Activated naive CD8-positive, alpha-beta T cell treated with anti-CD3 and anti-CD28 coated beads, Interleukin-2, amount 50 U/mL, for 24 hours (primary cell): Measurements from ENCODE around the gene CAPN1.

Experiments used
- ATAC-seq: fragments of 150-1000 bp; cut with Tn5 transposase; one replicate; pipeline ENCODE4 v1.10.0; 2021
- DNase-seq: peaks from one replicate; pipeline ENCODE4 v3.0.0; 2021
- H3K27ac Mint-ChIP-seq: one replicate; pipeline ENCODE4 v1.8.0; 2021; ENCODE audit warnings: mild to moderate bottlenecking, mixed read lengths
- H3K27me3 Mint-ChIP-seq: one replicate; pipeline ENCODE4 v1.8.0; 2021; ENCODE audit warnings: mixed read lengths
- H3K36me3 Mint-ChIP-seq: one replicate; pipeline ENCODE4 v1.8.0; 2021; ENCODE audit warnings: low read depth, mixed read lengths
- H3K4me1 Mint-ChIP-seq: one replicate; pipeline ENCODE4 v1.8.0; 2021; ENCODE audit warnings: mixed read lengths
- H3K4me3 Mint-ChIP-seq: one replicate; pipeline ENCODE4 v1.8.0; 2021; ENCODE audit warnings: mild to moderate bottlenecking, moderate library complexity, mixed read lengths
- H3K9me3 Mint-ChIP-seq: one replicate; pipeline ENCODE4 v1.8.0; 2021; ENCODE audit warnings: mixed read lengths

The CAPN1 gene

GRCh38 chr11:65204143-65204542 is 22.4 kb downstream of the CAPN1 start:
- ATAC-seq: no peak
- H3K9me3 Mint-ChIP-seq: no peaks in the 10 kb centered on the region
- no peaks in the 10 kb centered on the region for H3K4me1 Mint-ChIP-seq
- H3K4me3 Mint-ChIP-seq: no peak overlapping the region
- peaks cover 9% of the 10 kb centered on the region for H3K36me3 Mint-ChIP-seq
- no peaks in the 10 kb centered on the region for H3K27me3 Mint-ChIP-seq
- no peak overlapping the region for H3K27ac Mint-ChIP-seq
- DNase-seq: no peak

- H3K4me1 Mint-ChIP-seq: no peaks in the 10 kb centered on the region
- no peaks in the 10 kb centered on the region for H3K27me3 Mint-ChIP-seq
- H3K36me3 Mint-ChIP-seq: peaks cover 3% of the 10 kb centered on the region
- ATAC-seq (peak; percentile 58), DNase-seq (peak; percentile 64)
- no peaks in the 10 kb centered on the region for H3K9me3 Mint-ChIP-seq
- H3K27ac Mint-ChIP-seq: no peak overlapping the region
- H3K4me3 Mint-ChIP-seq: no peak overlapping the region
Measured at GRCh38 chr11:65204646-65205601, 23.2 kb downstream of the CAPN1 start.

GRCh38 chr11:65205602-65205967 is 23.9 kb downstream of the CAPN1 start:
- Mint-ChIP-seq H3K27ac (no peak overlapping the region), H3K27me3 (no peaks in the 10 kb centered on the region), H3K4me3 (no peak overlapping the region), H3K4me1 (no peaks in the 10 kb centered on the region), H3K9me3 (no peaks in the 10 kb centered on the region), H3K36me3 (peaks cover 3% of the 10 kb centered on the region)
- ATAC-seq: no peak
- no peak for DNase-seq

- H3K4me3 Mint-ChIP-seq: no peak overlapping the region
- no peak overlapping the region for H3K27ac Mint-ChIP-seq
- ATAC-seq (no peak), DNase-seq (no peak)
- H3K4me1 Mint-ChIP-seq: no peaks in the 10 kb centered on the region
- no peaks in the 10 kb centered on the region for H3K27me3 Mint-ChIP-seq
- H3K36me3 Mint-ChIP-seq: peaks cover 3% of the 10 kb centered on the region
- H3K9me3 Mint-ChIP-seq: no peaks in the 10 kb centered on the region
Measured at GRCh38 chr11:65206441-65206841, 24.7 kb downstream of the CAPN1 start.

- Mint-ChIP-seq H3K36me3 (peaks cover 3% of the 10 kb centered on the region), H3K9me3 (no peaks in the 10 kb centered on the region), H3K4me3 (no peak overlapping the region)
Measured at GRCh38 chr11:65206901-65207300, 25.2 kb downstream of the CAPN1 start.

GRCh38 chr11:65207918-65208784 is 26.4 kb downstream of the CAPN1 start:
- Mint-ChIP-seq H3K4me3 (no peak overlapping the region), H3K9me3 (no peaks in the 10 kb centered on the region), H3K36me3 (peaks cover 3% of the 10 kb centered on the region), H3K4me1 (peaks cover 6% of the 10 kb centered on the region), H3K27ac (no peak overlapping the region), H3K27me3 (no peaks in the 10 kb centered on the region)
- ATAC-seq (no peak), DNase-seq (no peak)

More at GRCh38 chr11:65206901-65207300, 25.2 kb downstream of the CAPN1 start:
- ATAC-seq (no peak), DNase-seq (no peak)
- Mint-ChIP-seq H3K27me3 (no peaks in the 10 kb centered on the region), H3K4me1 (no peaks in the 10 kb centered on the region), H3K27ac (no peak overlapping the region)

GRCh38 chr11:65208785-65209710 is 27.3 kb downstream of the CAPN1 start:
- DNase-seq (no peak), ATAC-seq (no peak)
- H3K27me3 Mint-ChIP-seq: no peaks in the 10 kb centered on the region
- H3K4me1 Mint-ChIP-seq: peaks cover 10% of the 10 kb centered on the region
- H3K4me3 Mint-ChIP-seq: no peak overlapping the region
- H3K9me3 Mint-ChIP-seq: no peaks in the 10 kb centered on the region
- H3K36me3 Mint-ChIP-seq: peaks cover 3% of the 10 kb centered on the region
- no peak overlapping the region for H3K27ac Mint-ChIP-seq

- H3K27ac Mint-ChIP-seq: no peak overlapping the region
- H3K27me3 Mint-ChIP-seq: no peaks in the 10 kb centered on the region
- DNase-seq (no peak), ATAC-seq (no peak)
- no peaks in the 10 kb centered on the region for H3K9me3 Mint-ChIP-seq
- peaks cover 18% of the 10 kb centered on the region for H3K4me1 Mint-ChIP-seq
- no peak overlapping the region for H3K4me3 Mint-ChIP-seq
- peaks cover 3% of the 10 kb centered on the region for H3K36me3 Mint-ChIP-seq
Measured at GRCh38 chr11:65209711-65210360, 28.1 kb downstream of the CAPN1 start.

- DNase-seq (no peak), ATAC-seq (no peak)
- H3K27me3 Mint-ChIP-seq: no peaks in the 10 kb centered on the region
- H3K9me3 Mint-ChIP-seq: peaks cover under 1% of the 10 kb centered on the region
- H3K27ac Mint-ChIP-seq: no peak overlapping the region
- H3K4me1 Mint-ChIP-seq: peaks cover 21% of the 10 kb centered on the region
- peaks cover 3% of the 10 kb centered on the region for H3K36me3 Mint-ChIP-seq
- no peak overlapping the region for H3K4me3 Mint-ChIP-seq
Measured at GRCh38 chr11:65210361-65210731, 28.6 kb downstream of the CAPN1 start.

GRCh38 chr11:65210748-65211147 is 29.0 kb downstream of the CAPN1 start:
- Mint-ChIP-seq H3K27me3 (peaks cover 3% of the 10 kb centered on the region), H3K9me3 (peaks cover 4% of the 10 kb centered on the region), H3K36me3 (peaks cover 6% of the 10 kb centered on the region), H3K4me3 (no peak overlapping the region), H3K27ac (no peak overlapping the region), H3K4me1 (peaks cover 25% of the 10 kb centered on the region)
- DNase-seq: no peak
- no peak for ATAC-seq

- H3K36me3 Mint-ChIP-seq: peaks cover 7% of the 10 kb centered on the region
- H3K27me3 Mint-ChIP-seq: peaks cover 3% of the 10 kb centered on the region
- no peak for ATAC-seq
- H3K4me3 Mint-ChIP-seq: no peak overlapping the region
- peaks cover 5% of the 10 kb centered on the region for H3K9me3 Mint-ChIP-seq
- H3K27ac Mint-ChIP-seq: no peak overlapping the region
- no peak for DNase-seq
- peaks cover 26% of the 10 kb centered on the region for H3K4me1 Mint-ChIP-seq
Measured at GRCh38 chr11:65211293-65212105, 29.8 kb downstream of the CAPN1 start.

GRCh38 chr11:65212226-65212801 is 30.6 kb downstream of the CAPN1 start:
- ATAC-seq (no peak), DNase-seq (no peak)
- Mint-ChIP-seq H3K4me3 (no peak overlapping the region), H3K27ac (no peak overlapping the region), H3K9me3 (peaks cover 5% of the 10 kb centered on the region), H3K4me1 (peaks cover 26% of the 10 kb centered on the region), H3K36me3 (peaks cover 4% of the 10 kb centered on the region), H3K27me3 (peaks cover 3% of the 10 kb centered on the region)
